PC-9 (cell line): ENCODE results near the gene CRYBB1. TPM values are rescaled to one million over a fixed set of nuclear protein-coding genes. Genes with fewer than 3 reads are reported as not detected.

ENCODE experiments used
- BruUV-seq: library from RNA; stranded (reverse); fragments of 400-500 nt; replicated peaks from 2 replicates; lab custom pipeline; 2021; lab: Mats Ljungman, UMichigan
- CTCF ChIA-PET: fragments of 300-600 bp; sonication (Branson Sonifier 250); formaldehyde crosslinking; loops from one replicate; lab custom pipeline; 2022; ENCODE audit warnings: antibody characterized with exemption; lab: Charles Lee
- POLR2A ChIA-PET: fragments of 300-600 bp; sonication (Branson Sonifier 250); formaldehyde crosslinking; loops from one replicate; lab custom pipeline; 2022; ENCODE audit warnings: antibody characterized with exemption; ENCODE audit not compliant: unreplicated experiment; lab: Charles Lee
- DNase-seq, 2 experiments: peaks; one replicate each; pipeline versions ENCODE4 v3.0.0 to v3.0.0-alpha.2; 2015 to 2022; ENCODE audit warnings: mixed read lengths in 1 of 2
- H2AFZ ChIP-seq: fragments of 200-600 bp; sonication (generic); 2 replicates; pipeline ENCODE4 v1.8.1; 2017; ENCODE audit warnings: antibody characterized with exemption
- H3F3A ChIP-seq: fragments of 200-600 bp; sonication (generic); 2 replicates; pipeline ENCODE4 v1.8.1; 2017; ENCODE audit warnings: antibody characterized with exemption, mild to moderate bottlenecking, low read depth; ENCODE audit not compliant: insufficient read depth
- H3K27ac ChIP-seq: fragments of 200-600 bp; sonication (generic); 2 replicates; pipeline ENCODE4 v1.6.1; 2016; ENCODE audit warnings: mixed run types
- H3K27me3 ChIP-seq: fragments of 200-600 bp; sonication (generic); 2 replicates; pipeline ENCODE4 v1.6.1; 2016; ENCODE audit warnings: low read depth, mixed run types; ENCODE audit not compliant: insufficient read depth
- H3K36me3 ChIP-seq: fragments of 200-600 bp; sonication (generic); 2 replicates; pipeline ENCODE4 v1.6.1; 2016; ENCODE audit warnings: low read depth, mixed run types
- H3K4me1 ChIP-seq: fragments of 200-600 bp; sonication (generic); replicated peaks from 2 replicates; pipeline ENCODE4 v1.6.1; 2016; ENCODE audit warnings: mixed run types; ENCODE audit not compliant: insufficient read depth
- H3K4me2 ChIP-seq: fragments of 200-600 bp; sonication (generic); 2 replicates; pipeline ENCODE4 v1.6.1; 2017; ENCODE audit warnings: mixed run types
- H3K4me3 ChIP-seq: fragments of 200-600 bp; sonication (generic); 2 replicates; pipeline ENCODE4 v1.6.1; 2016; ENCODE audit warnings: mixed run types
- H3K79me2 ChIP-seq: fragments of 200-600 bp; sonication (generic); 2 replicates; pipeline ENCODE4 v1.6.1; 2017; ENCODE audit warnings: low read depth, mixed run types
- H3K9me2 ChIP-seq: fragments of 200-600 bp; sonication (generic); 2 replicates; pipeline ENCODE4 v1.8.1; 2017; ENCODE audit warnings: mild to moderate bottlenecking; ENCODE audit not compliant: insufficient read depth
- H3K9me3 ChIP-seq: fragments of 200-600 bp; sonication (generic); 2 replicates; pipeline ENCODE4 v1.8.1; 2016; ENCODE audit warnings: low read depth; ENCODE audit not compliant: insufficient read depth
- H4K20me1 ChIP-seq: fragments of 200-600 bp; sonication (generic); 2 replicates; pipeline ENCODE4 v1.8.1; 2017; ENCODE audit not compliant: insufficient read depth
- EZH2 ChIP-seq: fragments of 200-600 bp; sonication (generic); IDR thresholded peaks from 2 replicates; pipeline ENCODE4 v1.8.0; 2017; ENCODE audit warnings: antibody characterized with exemption, low read depth
- intact Hi-C: fragments of 100-400 bp; cut with micrococcal nuclease; formaldehyde crosslinking; loops from one replicate; pipeline ENCODE4 v1.10.0; 2022; ENCODE audit not compliant: unreplicated experiment
- total RNA-seq: library from RNA; stranded (reverse); gene quantifications from 2 replicates; pipeline ENCODE4 v1.2.3, GENCODE V29; 2021
- TF ChIP-seq, protein P1 (sequence below): fragments of 200-600 bp; sonication (generic); conservative IDR thresholded peaks from 2 replicates; pipeline ENCODE4 v1.6.1; 2017; ENCODE audit warnings: mixed run types, antibody characterized with exemption, mild to moderate bottlenecking, moderate library complexity

Gene CRYBB1
- total RNA-seq, 1 experiment from 2014 or later, result not detected

DNA sequence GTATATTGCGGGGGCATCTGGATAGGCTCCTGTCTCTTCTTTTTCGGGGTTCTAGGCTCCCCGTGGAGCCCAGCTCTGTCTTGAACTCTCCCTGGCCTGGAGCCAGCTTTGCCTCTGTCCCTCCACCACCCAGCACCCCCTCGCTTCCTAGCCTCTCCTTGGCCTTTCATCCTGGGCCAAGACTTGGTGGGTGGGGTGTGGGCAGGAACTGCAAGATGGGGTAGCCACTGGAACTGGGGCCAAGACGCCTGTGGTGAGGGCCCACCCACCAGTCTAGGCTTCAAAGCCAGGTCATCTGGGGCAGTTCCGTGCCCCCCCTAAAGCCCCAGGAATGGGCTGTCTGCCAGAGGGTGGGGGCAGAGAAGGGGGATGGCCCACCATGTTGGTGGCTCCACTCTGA, 1.7 kb upstream of the CRYBB1 start:
- POLR2A ChIA-PET, result no interaction called here
- Histone ChIP-seq H3K9me2 (no peaks in the 10 kb centered on the region), H3K4me2 (no peak overlapping the region), H3K79me2 (no peaks in the 10 kb centered on the region), H3K4me1 (no peaks in the 10 kb centered on the region), H3K27ac (no peak overlapping the region), H3K27me3 (peaks cover 63% of the 10 kb centered on the region), H3K9me3 (no peaks in the 10 kb centered on the region), H4K20me1 (no peaks in the 10 kb centered on the region), H3K4me3 (no peak overlapping the region), H3K36me3 (no peaks in the 10 kb centered on the region), H3F3A (no peaks in the 10 kb centered on the region), H2AFZ (no peak overlapping the region)
- DNase-seq, result no peak
- TF ChIP-seq, protein P1, sequence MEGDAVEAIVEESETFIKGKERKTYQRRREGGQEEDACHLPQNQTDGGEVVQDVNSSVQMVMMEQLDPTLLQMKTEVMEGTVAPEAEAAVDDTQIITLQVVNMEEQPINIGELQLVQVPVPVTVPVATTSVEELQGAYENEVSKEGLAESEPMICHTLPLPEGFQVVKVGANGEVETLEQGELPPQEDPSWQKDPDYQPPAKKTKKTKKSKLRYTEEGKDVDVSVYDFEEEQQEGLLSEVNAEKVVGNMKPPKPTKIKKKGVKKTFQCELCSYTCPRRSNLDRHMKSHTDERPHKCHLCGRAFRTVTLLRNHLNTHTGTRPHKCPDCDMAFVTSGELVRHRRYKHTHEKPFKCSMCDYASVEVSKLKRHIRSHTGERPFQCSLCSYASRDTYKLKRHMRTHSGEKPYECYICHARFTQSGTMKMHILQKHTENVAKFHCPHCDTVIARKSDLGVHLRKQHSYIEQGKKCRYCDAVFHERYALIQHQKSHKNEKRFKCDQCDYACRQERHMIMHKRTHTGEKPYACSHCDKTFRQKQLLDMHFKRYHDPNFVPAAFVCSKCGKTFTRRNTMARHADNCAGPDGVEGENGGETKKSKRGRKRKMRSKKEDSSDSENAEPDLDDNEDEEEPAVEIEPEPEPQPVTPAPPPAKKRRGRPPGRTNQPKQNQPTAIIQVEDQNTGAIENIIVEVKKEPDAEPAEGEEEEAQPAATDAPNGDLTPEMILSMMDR, result no peak
- TF ChIP-seq EZH2, result no peak
- no TSS peak for BruUV-seq
- CTCF ChIA-PET, result no interaction called here
- intact Hi-C loops, result no loop called here

DNA sequence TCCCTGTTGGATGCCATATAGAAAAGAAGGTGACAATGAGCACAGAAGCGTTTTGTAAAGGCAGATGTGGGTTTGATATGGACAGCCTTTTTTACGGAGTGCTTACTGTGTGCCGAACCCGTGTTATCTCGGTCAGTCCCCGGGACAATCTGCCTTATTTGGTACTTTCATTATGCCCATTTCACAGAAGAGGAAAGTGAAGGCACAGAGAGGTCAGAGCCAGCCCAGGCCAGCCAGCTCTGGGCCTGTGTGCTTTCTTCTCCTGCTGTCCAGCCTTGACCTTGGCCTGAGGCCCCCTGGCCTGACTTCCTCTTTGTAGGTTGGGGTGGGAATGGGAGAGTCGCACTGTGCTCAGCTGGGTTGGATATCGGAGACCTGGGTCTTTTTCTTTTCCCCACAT, 628 bp upstream of the CRYBB1 start:
- Histone ChIP-seq H3K36me3 (no peaks in the 10 kb centered on the region), H3K9me2 (no peaks in the 10 kb centered on the region), H3K4me2 (no peak overlapping the region), H3K79me2 (no peaks in the 10 kb centered on the region), H3K27ac (no peak overlapping the region), H3K9me3 (no peaks in the 10 kb centered on the region), H3K4me3 (no peak overlapping the region), H3F3A (no peaks in the 10 kb centered on the region), H4K20me1 (no peaks in the 10 kb centered on the region), H2AFZ (no peak overlapping the region), H3K27me3 (peaks cover 67% of the 10 kb centered on the region), H3K4me1 (no peaks in the 10 kb centered on the region)
- no peak for DNase-seq
- POLR2A ChIA-PET, result no interaction called here
- intact Hi-C loops, result no loop called here
- no TSS peak for BruUV-seq
- CTCF ChIA-PET, result no interaction called here
- TF ChIP-seq EZH2, result no peak
- TF ChIP-seq, protein P1, result no peak

DNA sequence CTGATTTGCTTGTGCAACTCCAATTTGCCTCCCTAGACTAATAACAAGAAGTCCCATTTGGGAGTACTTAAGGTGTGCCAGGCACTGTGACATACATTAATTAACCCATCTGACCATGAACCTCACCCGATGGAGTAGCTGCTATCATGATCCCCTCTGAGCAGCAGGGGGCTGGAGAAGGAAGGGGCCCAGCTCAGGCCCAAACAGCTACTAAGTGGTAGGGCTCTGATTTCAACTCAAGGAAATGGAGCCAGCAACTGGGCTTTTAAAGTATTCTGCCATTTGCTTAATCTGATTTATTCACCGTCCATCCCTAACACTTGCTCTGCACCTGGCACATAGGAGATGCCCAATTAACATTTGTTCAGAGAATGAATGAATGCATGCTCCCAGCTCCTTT, 1.2 kb downstream of the CRYBB1 start:
- Histone ChIP-seq H3K9me2 (no peaks in the 10 kb centered on the region), H3K36me3 (no peaks in the 10 kb centered on the region), H3K9me3 (no peaks in the 10 kb centered on the region), H3K4me2 (no peak overlapping the region), H3K4me1 (no peaks in the 10 kb centered on the region), H2AFZ (no peak overlapping the region), H3K4me3 (no peak overlapping the region), H3F3A (no peaks in the 10 kb centered on the region), H3K27ac (no peak overlapping the region), H3K79me2 (no peaks in the 10 kb centered on the region), H4K20me1 (no peaks in the 10 kb centered on the region), H3K27me3 (peaks cover 59% of the 10 kb centered on the region)
- ChIA-PET POLR2A (no interaction called here), CTCF (no interaction called here)
- BruUV-seq, result no TSS peak
- TF ChIP-seq, protein P1, result no peak
- no peak for TF ChIP-seq EZH2
- intact Hi-C loops, result no loop called here
- no peak for DNase-seq
